ENCODE measurements around the gene MEPE. TPM values are rescaled to one million over a fixed set of nuclear protein-coding genes. Genes with fewer than 3 reads are reported as not detected.

The MEPE gene
- total RNA-seq, 2 experiments from 2014 or later, result not detected

- no peak overlapping the region for H3K27ac ChIP-seq (ENCODE audit: low read depth, low read length, poor library complexity, severe bottlenecking)
- POLR2A ChIA-PET, result no interaction called here
- TF ChIP-seq EZH2phosphoT487 (IDR thresholded peaks at IDR 0.05; ENCODE audit: borderline replicate concordance, low read depth, low read length) (no peak), CTCF (conservative IDR thresholded peaks at IDR 0.05; ENCODE audit: low read length) (no peak)
- intact Hi-C loops (cut with micrococcal nuclease; ENCODE audit: unreplicated experiment), result no loop called here
- no TSS peak for BruUV-seq (replicated peaks)
- no peaks in the 10 kb centered on the region for H3K79me2 ChIP-seq (ENCODE audit: insufficient read depth, low read depth, low read length)
- H2AFZ ChIP-seq (ENCODE audit: low read length), result no peak overlapping the region
- no peaks in the 10 kb centered on the region for H3K9me3 ChIP-seq (ENCODE audit: low read length)
- no peak overlapping the region for H3K4me2 ChIP-seq (ENCODE audit: low read length)
- CTCF ChIA-PET (ENCODE audit: unreplicated experiment), result no interaction called here
- no peak for DNase-seq (ENCODE audit: low spot score)
- no peaks in the 10 kb centered on the region for H3K36me3 ChIP-seq (ENCODE audit: insufficient read depth, low read length)
- no peaks in the 10 kb centered on the region for H3K4me1 ChIP-seq (ENCODE audit: insufficient read depth, low read length, poor library complexity, severe bottlenecking)
- H3K9me2 ChIP-seq (ENCODE audit: insufficient read depth, low read length), result no peaks in the 10 kb centered on the region
- no peak overlapping the region for H3K4me3 ChIP-seq (ENCODE audit: low read depth, low read length, poor library complexity, severe bottlenecking)
- H4K20me1 ChIP-seq (ENCODE audit: insufficient read depth, low read length), result no peaks in the 10 kb centered on the region
These were observed 29.9 kb upstream of the MEPE start for GRCh38 chr4:87802858-87803257.

DNA sequence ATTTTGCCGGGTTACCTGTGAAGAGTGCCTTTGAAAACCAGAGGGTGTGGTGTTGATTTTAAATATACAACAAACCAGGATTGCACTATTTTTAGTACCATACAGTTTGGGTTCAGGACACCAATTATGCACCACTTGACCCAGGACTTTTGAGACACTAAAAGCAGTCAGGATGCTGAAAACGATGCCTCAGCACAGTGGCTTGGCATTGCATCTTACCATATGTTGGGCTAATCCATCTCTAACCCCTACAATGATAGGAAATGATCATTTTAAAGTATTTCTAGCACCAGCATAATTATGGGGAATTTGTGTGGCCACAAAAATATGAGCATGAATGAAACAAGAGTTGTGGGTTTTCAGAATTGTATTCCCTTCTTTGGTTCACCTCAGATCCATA is 29.3 kb upstream of the MEPE start:
- Histone ChIP-seq H3K36me3 (ENCODE audit: insufficient read depth, low read length) (no peaks in the 10 kb centered on the region), H3K9me2 (ENCODE audit: insufficient read depth, low read length) (no peaks in the 10 kb centered on the region), H3K9me3 (ENCODE audit: low read length) (no peaks in the 10 kb centered on the region), H3K27ac (ENCODE audit: low read depth, low read length, poor library complexity, severe bottlenecking) (no peak overlapping the region), H3K4me3 (ENCODE audit: low read depth, low read length, poor library complexity, severe bottlenecking) (no peak overlapping the region), H4K20me1 (ENCODE audit: insufficient read depth, low read length) (no peaks in the 10 kb centered on the region), H2AFZ (ENCODE audit: low read length) (no peak overlapping the region), H3K4me1 (ENCODE audit: insufficient read depth, low read length, poor library complexity, severe bottlenecking) (no peaks in the 10 kb centered on the region), H3K4me2 (ENCODE audit: low read length) (no peak overlapping the region), H3K79me2 (ENCODE audit: insufficient read depth, low read depth, low read length) (no peaks in the 10 kb centered on the region)
- intact Hi-C loops (cut with micrococcal nuclease; ENCODE audit: unreplicated experiment), result no loop called here
- no TSS peak for BruUV-seq (replicated peaks)
- ChIA-PET CTCF (ENCODE audit: unreplicated experiment) (no interaction called here), POLR2A (no interaction called here)
- TF ChIP-seq EZH2phosphoT487 (IDR thresholded peaks at IDR 0.05; ENCODE audit: borderline replicate concordance, low read depth, low read length) (no peak), CTCF (conservative IDR thresholded peaks at IDR 0.05; ENCODE audit: low read length) (no peak)
- DNase-seq (ENCODE audit: low spot score), result no peak

DNA sequence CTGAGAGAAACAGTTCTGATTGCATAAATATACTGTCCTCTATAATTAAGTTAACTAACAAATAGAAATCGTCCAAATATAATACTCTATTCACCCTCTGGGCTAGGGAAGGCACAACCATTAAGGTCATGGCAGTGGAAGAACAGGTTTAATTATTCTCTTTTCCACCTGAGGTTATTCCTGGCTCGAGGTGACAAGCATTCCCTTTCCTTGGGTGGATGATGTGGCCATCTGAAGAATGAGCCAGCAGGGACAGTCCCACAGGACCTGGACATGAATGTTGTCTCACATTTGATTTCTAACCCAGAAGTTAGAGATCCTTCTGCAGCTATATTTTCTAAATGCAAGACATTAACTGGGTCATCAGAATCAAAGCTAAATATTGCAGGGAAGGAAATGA is 27.9 kb upstream of the MEPE start:
- Histone ChIP-seq H3K4me1 (ENCODE audit: insufficient read depth, low read length, poor library complexity, severe bottlenecking) (no peaks in the 10 kb centered on the region), H4K20me1 (ENCODE audit: insufficient read depth, low read length) (no peaks in the 10 kb centered on the region), H3K27ac (ENCODE audit: low read depth, low read length, poor library complexity, severe bottlenecking) (no peak overlapping the region), H3K4me3 (ENCODE audit: low read depth, low read length, poor library complexity, severe bottlenecking) (no peak overlapping the region), H3K9me3 (ENCODE audit: low read length) (no peaks in the 10 kb centered on the region), H3K79me2 (ENCODE audit: insufficient read depth, low read depth, low read length) (no peaks in the 10 kb centered on the region), H3K36me3 (ENCODE audit: insufficient read depth, low read length) (no peaks in the 10 kb centered on the region), H3K9me2 (ENCODE audit: insufficient read depth, low read length) (no peaks in the 10 kb centered on the region), H3K4me2 (ENCODE audit: low read length) (no peak overlapping the region), H2AFZ (ENCODE audit: low read length) (no peak overlapping the region)
- TF ChIP-seq EZH2phosphoT487 (IDR thresholded peaks at IDR 0.05; ENCODE audit: borderline replicate concordance, low read depth, low read length) (no peak), CTCF (conservative IDR thresholded peaks at IDR 0.05; ENCODE audit: low read length) (no peak)
- no peak for DNase-seq (ENCODE audit: low spot score)
- intact Hi-C loops (cut with micrococcal nuclease; ENCODE audit: unreplicated experiment), result no loop called here
- POLR2A ChIA-PET, result interaction anchor here (0.6 to 1.3 kb wide), 2 partner anchors 19 to 129 kb away, joined by 3 to 4 read pairs; no protein-coding TSS in a partner anchor
- CTCF ChIA-PET (ENCODE audit: unreplicated experiment), result no interaction called here
- no TSS peak for BruUV-seq (replicated peaks)
